GM18502 (cell line): ENCODE results near the gene TMEM38B.
"Not testable (repeated sequence)": the region's sequence is repeated elsewhere in the genome, so short reads cannot be mapped to it uniquely, and the experiment has no call there.

Experiments used
- ATAC-seq: cut with Tn5 transposase; IDR thresholded peaks from one replicate; pipeline ENCODE4 v1.9.1; 2021; ENCODE audit warnings: mild to moderate bottlenecking; ENCODE audit not compliant: unreplicated experiment, poor library complexity

The TMEM38B gene

DNA sequence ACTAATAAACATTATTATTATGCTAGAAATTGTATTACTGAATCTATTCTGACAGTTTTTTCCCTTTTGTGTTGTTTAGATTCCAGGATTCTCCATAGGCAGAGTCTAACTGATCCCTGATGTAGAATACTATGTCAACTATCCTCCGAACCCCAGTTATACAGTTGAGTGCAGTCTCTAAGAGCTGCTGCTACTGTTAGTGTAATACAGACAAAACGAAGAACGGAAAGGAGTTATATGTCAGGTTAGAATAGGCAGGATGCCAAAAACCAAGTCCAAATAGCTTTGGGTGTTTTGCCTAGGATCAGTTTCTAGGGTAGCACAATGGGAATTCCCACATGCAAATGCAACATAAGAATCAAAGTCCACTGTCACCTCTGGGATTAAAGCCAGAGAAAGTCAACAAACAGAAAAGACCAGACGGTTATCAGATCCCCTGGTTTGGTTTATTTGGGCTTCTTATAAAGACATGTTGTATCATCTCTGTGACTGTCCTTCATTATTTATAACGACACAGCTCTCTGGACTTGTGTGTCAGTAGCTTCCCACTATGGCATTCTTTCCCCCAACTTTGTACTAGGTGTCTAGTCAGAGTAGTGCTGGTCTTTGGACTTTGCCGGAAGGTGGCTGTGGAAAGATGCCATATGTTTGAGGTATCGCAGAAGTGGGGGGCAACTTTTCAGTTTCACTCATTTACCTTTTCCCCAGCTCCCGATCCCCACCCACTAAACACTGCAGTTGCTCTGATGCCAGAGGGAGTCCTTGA lies 14.9 kb upstream of the TMEM38B start:
- no peak for ATAC-seq

DNA sequence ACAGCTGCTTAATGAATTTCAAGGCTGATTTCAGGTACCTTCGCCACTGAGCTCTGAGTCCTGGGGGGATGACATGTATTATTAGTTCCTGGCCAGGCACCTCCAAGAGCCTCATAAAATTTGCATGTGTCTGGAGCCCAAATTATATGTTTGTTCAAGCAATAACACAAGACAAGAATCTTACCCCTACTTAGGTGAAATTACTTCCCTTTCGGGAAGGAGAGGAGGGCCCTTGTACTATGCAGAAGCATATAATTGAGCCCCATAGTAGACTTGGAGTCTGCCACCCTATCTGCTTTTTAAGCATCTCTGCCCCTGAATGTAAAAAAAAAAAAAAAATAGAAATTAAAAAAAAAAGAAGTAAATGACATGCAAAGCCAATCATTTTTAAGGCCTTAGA lies 13.0 kb upstream of the TMEM38B start:
- no peak for ATAC-seq

DNA sequence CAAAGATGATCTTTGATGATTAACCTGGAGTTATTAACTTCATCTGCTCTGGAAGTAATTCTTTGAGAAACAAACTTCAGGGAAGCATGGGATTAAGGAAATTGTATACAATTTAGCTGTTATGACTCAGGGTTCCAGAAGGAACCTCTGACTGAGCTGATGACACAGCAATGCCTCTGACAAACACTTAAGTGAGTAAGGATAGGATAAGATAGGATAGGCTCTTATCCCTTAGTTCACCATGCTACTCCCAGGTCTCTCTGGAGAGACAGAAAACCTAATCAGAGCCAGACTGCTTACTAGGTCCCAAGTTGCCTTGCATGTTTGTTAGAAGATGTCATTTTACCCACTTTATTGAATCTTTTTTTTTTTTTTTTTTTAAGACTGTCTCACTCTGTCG lies 12.6 kb upstream of the TMEM38B start:
- no peak for ATAC-seq

DNA sequence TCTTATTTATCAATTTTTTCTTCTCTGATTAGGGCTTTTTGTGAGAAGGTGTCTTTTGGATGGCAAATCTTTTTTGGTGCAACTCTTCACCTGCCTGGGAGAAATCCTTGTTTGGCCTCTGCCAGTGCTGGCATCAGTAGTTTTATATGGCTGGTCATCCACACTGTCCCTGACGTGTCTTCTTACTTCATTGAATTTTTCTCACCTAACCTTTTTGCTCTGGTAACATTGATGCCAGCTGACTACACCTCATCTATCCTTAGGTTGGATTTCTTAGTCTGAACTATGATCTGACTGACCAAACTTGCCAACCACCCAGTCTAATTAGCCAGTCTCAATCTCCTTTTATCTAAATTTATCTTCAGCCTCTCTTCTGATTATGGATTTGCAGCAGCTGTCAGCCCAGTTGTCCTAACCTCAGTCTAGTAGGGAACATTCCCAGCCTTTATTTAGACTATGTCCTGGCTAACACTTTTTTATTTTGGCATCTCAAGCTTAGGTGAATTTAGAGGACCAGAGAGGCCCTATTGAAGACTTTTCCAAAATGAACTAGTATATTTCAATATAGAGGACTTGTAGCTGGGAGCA lies 10.6 kb upstream of the TMEM38B start:
- ATAC-seq, result no peak

DNA sequence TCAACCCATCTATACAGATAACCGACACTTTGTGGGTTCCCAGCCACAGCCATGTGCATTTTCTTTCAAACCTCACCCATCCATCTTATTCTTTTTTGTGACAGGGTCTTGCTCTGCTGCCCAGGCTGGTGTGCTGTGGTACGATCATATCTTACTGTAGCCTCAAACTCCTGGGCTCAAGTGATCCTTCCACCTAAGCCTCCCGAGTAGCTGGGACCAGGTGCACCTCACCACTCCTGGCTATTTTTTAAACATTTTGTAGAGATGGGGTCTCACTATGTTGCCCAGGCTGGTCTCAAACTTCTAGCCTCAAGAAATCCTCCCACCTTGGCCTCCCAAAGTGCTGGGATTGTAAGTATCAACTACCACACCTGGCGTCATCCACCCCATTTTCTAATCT lies 7.4 kb upstream of the TMEM38B start:
- ATAC-seq, result no peak

DNA sequence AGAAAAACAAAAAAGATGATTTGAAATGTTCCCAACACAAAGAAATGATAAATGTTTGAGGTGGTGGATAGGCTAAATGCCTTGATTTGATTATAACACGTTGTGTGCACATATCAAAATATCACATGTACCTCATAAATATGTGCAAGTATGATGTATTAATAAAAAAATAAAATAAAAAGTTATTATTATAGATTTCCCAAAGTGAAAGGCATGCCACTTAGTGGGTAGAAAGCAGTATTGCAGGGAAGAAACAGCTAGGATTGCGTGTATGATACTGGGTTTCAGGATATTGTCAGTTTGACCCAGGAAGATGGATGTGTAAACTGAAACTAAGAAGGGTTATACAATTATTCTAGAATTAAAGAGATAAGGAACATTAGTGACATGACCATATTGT lies 3.6 kb upstream of the TMEM38B start:
- no peak for ATAC-seq

DNA sequence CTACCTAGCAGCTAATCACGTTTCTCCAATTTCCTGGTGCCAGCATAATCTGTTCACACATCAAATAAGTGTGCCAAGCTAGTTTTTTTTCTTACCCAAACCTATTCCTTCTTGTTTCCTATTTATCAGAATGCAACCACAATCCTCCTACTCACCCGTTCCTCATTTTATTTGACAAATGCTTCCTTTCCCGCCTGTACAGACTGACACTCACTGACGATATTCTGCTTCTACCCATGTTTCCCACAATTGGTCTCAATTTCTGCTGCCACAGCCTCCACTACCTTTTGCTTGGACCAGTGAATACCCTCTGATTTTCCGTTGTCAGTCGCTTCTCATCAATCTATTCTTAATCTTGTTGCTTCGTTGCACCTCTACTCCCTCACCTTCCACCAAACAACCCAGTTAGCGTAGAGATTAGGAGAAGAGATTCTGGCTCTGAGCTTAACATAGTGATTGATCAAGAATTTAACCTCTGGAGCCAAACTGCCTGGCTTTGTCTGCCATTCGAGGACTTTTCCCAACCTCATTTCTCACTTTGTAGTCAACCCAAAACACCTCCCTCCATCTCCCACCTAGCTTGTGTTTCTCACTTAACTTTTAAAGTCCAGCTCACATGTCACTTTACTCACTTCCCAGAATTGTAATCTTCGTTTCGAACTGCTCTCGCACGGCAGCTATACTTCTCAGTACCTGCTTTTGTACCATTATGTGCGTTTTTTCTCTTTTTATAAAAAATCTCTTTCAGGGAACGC lies 729 bp upstream of the TMEM38B start:
- ATAC-seq, result peak; percentile 37

DNA sequence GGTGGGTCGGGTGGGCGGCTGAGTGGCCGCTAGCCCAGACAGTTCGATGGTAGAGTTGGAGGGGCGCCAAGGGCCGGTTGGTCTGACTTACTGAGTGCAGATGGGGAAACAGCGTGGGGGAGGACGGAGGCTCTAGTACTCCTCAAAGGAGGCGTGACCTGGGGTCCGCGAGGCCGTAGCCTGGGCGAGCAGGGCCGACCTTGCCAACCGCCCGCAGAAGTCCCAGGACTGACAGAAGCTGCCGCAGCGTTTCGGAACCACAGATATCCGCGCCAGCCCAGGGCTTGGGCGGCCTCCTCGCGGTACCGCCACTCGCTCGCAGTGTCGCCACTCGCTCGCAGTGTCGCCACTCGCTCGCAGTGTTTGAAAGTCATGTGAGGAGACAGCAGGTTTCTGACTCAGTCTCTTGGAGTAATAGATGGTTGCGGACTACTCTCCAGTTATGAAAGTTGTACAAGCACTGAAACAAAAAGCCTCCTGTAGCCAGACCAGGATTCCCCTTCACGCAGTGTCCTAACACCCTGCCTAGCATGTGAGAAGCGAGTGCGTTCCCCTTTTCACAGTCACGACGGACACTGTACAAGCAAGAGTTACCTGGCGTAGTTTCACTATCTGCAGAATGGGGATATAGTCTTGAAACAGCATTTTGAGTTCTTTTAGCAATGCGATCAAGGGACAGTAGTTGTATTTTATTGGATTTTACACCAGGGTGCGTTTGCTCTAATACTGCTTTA lies 674 bp downstream of the TMEM38B start:
- peak; percentile 63 for ATAC-seq

DNA sequence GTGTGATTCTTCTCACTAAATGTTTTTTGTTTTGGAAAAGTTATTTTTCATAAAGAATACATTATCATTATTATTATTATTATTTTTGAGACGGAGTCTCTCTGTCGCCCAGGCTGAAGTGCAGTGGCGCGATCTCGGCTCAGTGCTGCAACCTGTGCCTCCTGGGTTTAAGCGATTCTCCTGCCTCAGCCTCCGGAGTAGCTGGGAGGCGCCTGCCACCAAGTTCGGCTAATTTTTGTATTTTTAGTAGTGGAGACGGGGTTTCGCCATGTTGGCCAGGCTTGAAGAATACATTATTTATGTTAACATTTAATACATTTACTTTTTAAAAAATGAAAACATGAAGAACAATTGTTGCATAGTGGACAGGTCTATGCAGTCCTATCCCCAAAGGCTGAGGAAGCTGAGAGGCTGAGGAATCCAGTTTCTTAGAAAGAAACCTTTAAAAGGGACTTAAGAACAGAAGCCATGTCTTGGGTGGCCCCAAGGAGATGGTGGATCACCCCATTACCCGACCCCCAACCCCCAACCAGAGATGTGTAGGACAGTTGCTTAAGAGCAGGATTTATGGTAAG lies 2.0 kb downstream of the TMEM38B start:
- ATAC-seq, result no peak

DNA sequence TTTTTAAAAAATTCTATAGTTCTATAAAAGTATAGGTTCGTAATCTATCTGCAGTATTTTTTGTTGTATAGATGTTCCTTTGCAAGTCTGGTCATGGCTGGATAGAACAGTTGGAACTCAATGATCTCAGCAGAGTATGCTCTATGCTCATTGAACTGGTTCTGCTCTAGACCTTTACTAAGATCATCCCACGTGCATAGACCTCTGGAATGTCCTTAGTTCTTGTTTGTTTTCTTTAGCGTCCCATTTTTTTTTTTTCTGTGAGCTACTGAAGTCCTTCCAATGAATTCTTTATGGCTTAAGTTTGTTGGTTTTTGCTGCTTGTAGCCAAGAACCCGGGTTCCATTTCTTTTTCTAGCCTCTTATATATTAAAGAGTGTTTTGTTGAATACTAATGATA lies 3.5 kb downstream of the TMEM38B start:
- ATAC-seq, result no peak

DNA sequence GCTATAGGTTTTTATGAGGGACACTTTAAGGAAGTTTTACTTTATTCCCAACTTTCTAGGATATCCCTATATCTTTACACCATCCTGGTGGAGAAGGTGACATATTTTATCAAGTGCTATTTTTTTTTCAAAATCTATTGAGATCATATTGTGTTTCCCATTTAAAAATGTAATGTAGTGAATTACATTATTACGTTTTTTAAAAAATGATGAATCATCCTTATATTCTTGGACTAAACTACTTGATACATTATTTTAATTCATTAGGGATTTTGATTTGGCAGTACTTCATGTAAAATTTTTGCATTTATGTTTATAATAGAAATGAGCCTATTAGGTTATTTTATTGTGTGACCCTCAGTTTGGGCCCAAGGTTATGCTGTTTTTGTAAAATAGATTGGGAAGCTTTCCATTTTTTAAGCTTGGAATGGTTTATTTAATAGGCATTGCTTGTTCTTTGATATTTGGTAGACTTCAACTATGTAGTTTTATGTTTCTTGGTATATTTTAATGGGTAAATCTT lies 4.1 kb downstream of the TMEM38B start:
- no peak for ATAC-seq

DNA sequence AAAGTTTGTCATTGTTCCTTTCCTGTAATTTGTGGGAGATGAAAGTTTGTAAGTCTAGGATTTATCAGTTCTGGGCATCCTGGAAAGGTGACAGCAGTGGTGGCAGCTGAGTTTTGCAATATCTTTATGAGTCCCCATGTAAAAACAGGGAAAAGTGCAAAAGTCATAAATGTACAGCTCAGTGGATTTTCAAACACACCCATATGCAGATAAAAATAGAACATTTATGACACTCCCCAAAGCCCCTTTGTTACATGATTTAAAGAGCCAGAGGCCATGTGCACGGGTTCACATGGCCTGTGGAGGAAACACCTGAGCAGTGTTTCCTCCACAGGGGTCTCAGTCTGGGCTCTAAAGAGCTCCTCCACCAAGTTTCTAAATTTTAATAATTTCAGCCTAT lies 6.3 kb downstream of the TMEM38B start:
- ATAC-seq, result no peak

DNA sequence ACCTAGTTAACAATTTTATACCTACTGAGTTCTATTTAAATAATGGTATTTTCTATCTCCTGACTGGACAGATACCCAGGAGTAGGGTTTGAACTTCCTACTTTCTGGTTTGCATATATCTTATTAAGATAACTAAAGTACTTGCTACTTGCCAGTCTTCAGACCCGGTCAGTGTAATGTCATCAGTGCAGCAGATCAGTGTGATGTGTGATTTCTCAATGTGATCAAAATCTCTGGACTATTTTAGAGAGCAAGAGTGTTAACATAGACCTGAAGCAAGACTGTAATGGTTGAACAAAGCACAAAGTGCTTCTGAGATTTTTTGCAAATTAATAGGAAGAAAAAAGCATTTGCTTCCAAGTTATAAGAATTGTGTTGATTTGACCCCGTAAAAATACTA lies 6.8 kb downstream of the TMEM38B start:
- ATAC-seq, result no peak

DNA sequence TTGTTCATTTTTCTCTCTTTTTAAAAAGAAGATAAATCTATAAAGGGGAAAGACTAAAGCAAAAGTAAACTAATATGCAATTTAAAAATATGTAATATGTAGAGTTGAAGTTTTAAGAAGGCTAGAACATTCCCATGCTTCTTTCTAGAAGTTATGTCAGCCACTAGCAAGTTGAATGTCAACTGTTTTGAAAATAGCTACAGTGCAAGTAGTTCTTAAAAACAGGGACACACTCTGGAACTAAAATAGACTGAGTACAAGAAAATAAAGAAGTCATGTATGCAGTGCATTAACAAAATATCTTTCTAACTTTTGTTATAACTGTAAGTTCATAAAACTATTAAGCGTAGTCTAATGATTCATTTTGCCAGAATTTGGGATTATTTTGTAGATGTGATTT lies 7.9 kb downstream of the TMEM38B start:
- ATAC-seq, result no peak

DNA sequence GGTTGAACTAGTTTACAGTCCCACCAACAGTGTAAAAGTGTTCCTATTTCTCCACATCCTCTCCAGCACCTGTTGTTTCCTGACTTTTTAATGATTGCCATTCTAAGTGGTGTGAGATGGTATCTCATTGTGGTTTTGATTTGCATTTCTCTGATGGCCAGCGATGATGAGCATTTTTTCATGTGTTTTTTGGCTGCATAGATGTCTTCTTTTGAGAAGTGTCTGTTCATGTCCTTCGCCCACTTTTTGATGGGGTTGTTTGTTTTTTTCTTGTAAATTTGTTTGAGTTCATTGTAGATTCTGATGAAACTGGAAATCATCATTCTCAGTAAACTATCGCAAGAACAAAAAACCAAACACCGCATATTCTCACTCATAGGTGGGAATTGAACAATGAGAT lies 9.3 kb downstream of the TMEM38B start:
- ATAC-seq, result not testable (repeated sequence)

DNA sequence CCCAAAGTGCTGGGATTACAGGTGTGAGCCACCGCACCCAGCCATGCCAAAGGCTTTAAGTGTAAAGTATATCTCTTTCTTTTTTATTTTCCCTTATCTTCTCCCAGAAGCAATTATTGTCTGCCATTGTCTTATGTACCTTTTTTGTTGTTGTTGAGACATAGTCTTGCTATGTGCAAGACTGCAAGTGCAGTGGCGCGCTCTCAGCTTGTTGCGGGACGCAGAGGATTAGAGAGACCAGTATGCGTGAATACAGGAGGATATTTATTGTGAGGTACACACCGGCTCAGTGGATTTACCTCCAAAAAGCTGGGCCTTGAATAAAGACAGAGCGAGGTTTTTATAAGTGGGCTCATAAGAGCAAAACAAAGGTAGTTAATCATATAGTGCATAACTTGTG lies 11.8 kb downstream of the TMEM38B start:
- ATAC-seq, result no peak

DNA sequence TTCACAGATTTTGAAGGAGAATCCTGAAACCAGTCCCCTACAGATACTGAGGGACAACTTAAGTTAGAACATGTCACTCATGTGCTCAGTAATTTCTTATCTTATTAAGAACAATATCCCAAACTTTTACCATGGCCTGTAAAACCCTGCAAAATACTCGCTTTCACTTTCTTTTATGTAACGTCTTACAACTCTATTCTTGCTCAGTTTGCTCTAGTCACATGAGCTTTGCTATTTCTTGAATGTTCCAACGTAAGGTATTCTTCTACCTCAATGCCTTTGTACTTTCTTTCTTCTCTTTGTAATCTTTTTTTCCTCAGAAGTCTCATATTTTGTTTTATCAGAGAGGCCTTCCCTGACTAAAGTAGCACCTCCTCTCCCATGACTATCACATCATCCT lies 14.1 kb downstream of the TMEM38B start:
- ATAC-seq, result peak; percentile 71

DNA sequence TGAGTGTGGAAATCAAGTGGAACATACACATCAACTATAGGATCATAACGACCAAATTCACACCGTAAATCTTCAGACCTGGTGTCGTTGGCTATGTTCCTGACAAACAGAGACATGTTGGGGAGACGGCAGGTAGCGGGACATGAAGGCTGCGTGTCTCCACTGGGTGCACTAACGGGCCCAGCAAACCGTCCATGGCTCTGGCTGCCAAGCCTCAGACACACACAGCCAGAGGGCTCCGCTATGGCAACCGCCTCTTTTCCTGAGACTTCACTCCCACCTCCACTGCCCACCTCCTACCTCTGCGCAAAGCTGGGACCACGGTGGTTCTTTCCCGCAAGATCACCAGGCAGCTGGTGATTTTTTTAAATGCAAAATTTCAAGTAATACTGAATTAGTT lies 16.3 kb downstream of the TMEM38B start:
- ATAC-seq, result no peak

DNA sequence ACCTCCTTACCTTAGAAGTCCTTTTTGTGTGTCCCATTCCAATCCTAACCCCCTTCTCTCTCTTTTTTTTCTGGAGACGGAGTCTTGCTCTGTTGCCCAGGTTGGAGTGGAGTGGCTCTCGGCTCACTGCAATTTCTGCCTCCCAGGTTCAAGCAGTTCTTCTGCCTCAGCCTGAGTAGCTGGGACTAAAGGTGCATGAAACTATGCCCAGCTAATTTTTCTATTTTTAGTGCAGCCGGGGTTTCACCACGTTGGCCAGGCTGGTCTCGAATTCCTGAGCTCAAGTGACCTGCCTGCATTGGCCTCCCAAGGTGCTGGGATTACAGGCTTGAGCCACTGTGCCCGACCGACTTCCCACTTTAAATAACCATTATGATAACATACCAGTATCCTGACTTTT lies 17.5 kb downstream of the TMEM38B start:
- no peak for ATAC-seq

DNA sequence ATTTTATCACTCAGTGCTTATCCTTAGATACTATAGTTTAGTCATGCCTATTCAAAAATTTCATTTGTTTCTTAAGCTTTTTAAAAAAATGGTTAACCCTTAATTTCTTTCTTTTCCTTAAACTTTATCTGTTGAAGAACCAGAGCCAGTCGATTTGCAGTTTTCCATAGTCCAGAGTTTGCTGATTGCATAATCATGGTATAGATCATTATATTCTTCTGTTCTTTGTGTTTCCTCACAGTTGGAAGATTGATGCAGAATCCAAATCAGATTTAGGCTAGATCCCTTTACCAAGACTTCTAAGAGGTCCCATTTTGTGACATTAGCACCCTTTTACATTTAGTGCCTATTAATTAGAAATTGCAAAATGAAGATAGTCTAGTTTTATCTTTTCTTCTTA lies 18.0 kb downstream of the TMEM38B start:
- no peak for ATAC-seq
